CD4-positive, alpha-beta memory T cell (primary cell): ENCODE measurements around the gene ZNF784. TPM values are rescaled to one million over a fixed set of nuclear protein-coding genes. Genes with fewer than 3 reads are reported as not detected.
A peak's percentile ranks its signal among the peaks of the same experiment; 100 is the strongest.

Experiments used
- CTCF ChIA-PET: fragments of 350-600 bp; sonication (Branson Sonifier 250); formaldehyde crosslinking; loops from one replicate; lab custom pipeline; 2021; ENCODE audit warnings: inconsistent platforms; ENCODE audit not compliant: partially characterized antibody; lab: Charles Lee
- POLR2A ChIA-PET: fragments of 350-600 bp; sonication (Branson Sonifier 250); formaldehyde crosslinking; loops from one replicate; lab custom pipeline; 2021; ENCODE audit not compliant: partially characterized antibody; lab: Charles Lee
- DNase-seq, 5 donors: peaks; one replicate each; pipeline versions ENCODE4 v3.0.0 to v3.0.0-alpha.2; 2020 to 2022; ENCODE audit warnings: mixed read lengths in 1 of 5
- H3K27ac ChIP-seq: one replicate; pipeline ENCODE4 v1.7.0; 2013; ENCODE audit warnings: low read depth, low read length
- H3K27me3 ChIP-seq: 2 replicates; pipeline ENCODE4 v1.7.0; 2013; ENCODE audit warnings: mild to moderate bottlenecking, low read length, moderate library complexity; ENCODE audit not compliant: insufficient read depth
- H3K36me3 ChIP-seq: 2 replicates; pipeline ENCODE4 v1.7.0; 2013; ENCODE audit warnings: mild to moderate bottlenecking, low read length, moderate library complexity; ENCODE audit not compliant: insufficient read depth
- H3K4me1 ChIP-seq: 2 replicates; pipeline ENCODE4 v1.7.0; 2013; ENCODE audit warnings: mild to moderate bottlenecking, low read length, moderate library complexity; ENCODE audit not compliant: insufficient read depth
- H3K4me3 ChIP-seq, 2 donors: one replicate each; pipeline ENCODE4 v1.7.0; 2013; ENCODE audit warnings: low read length in 2 of 2, mild to moderate bottlenecking in 1 of 2
- H3K9me3 ChIP-seq, 2 donors: one replicate each; pipeline ENCODE4 v1.7.0; 2013; ENCODE audit warnings: low read length in 2 of 2, control low read depth in 1 of 2; ENCODE audit not compliant: control insufficient read depth in 1 of 2
- H3K27ac Mint-ChIP-seq, 7 donors: one replicate each; pipeline ENCODE4 v1.8.0; 2020 to 2021; ENCODE audit warnings: mixed read lengths in 7 of 7, mild to moderate bottlenecking in 6 of 7, inconsistent platforms in 3 of 7, moderate library complexity in 3 of 7
- H3K27me3 Mint-ChIP-seq, 2 donors: one replicate each; pipeline ENCODE4 v1.8.0; 2020 to 2021; ENCODE audit warnings: mixed read lengths in 2 of 2
- H3K36me3 Mint-ChIP-seq, 2 donors: one replicate each; pipeline ENCODE4 v1.8.0; 2020 to 2021; ENCODE audit warnings: mixed read lengths in 2 of 2, inconsistent platforms in 1 of 2, mild to moderate bottlenecking in 1 of 2
- H3K4me1 Mint-ChIP-seq, 4 donors: one replicate each; pipeline ENCODE4 v1.8.0; 2020 to 2021; ENCODE audit warnings: mixed read lengths in 4 of 4, mild to moderate bottlenecking in 1 of 4
- H3K4me3 Mint-ChIP-seq, 8 donors: one replicate each; pipeline ENCODE4 v1.8.0; 2020 to 2021; ENCODE audit warnings: mixed read lengths in 8 of 8, mild to moderate bottlenecking in 7 of 8, moderate library complexity in 6 of 8, inconsistent platforms in 3 of 8
- H3K9me3 Mint-ChIP-seq, 8 donors: one replicate each; pipeline ENCODE4 v1.8.0; 2020 to 2021; ENCODE audit warnings: mixed read lengths in 8 of 8, mild to moderate bottlenecking in 5 of 8, inconsistent platforms in 3 of 8, moderate library complexity in 1 of 8
- intact Hi-C: fragments of 100-400 bp; cut with micrococcal nuclease; formaldehyde crosslinking; loops from one replicate; pipeline ENCODE4 v1.15.1; 2023
- polyA plus RNA-seq, 2 donors: library from polyadenylated mRNA; unstranded; fragments of 300-500 nt; fragmentation: Illumina TruSeq; gene quantifications; one replicate each; pipeline ENCODE4 v1.2.3, GENCODE V29; 2021
- total RNA-seq, 2 experiments: library from RNA; stranded (reverse); gene quantifications; one replicate each; pipeline ENCODE4 v1.2.3, GENCODE V29; 2021

ZNF784 gene
- total and polyA plus RNA-seq, 4 experiments from 2014 or later = 1.7 to 7.4 (median 4.7) TPM

- H3K9me3 Mint-ChIP-seq = no peaks in the 10 kb centered on the region
- Histone ChIP-seq H3K27me3 (no peaks in the 10 kb centered on the region), H3K27ac (no peak overlapping the region), H3K4me3 (no peak overlapping the region), H3K4me1 (no peaks in the 10 kb centered on the region), H3K36me3 (peaks cover 11% of the 10 kb centered on the region), H3K9me3 (no peaks in the 10 kb centered on the region)
- intact Hi-C loops = no loop called here
- H3K36me3 Mint-ChIP-seq = peaks cover 13 to 36% of the 10 kb centered on the region in 2 donors
- CTCF ChIA-PET = no interaction called here
- H3K4me3 Mint-ChIP-seq = no peak overlapping the region
- H3K27ac Mint-ChIP-seq = no peak overlapping the region
- POLR2A ChIA-PET = interaction anchor here (0.7 kb wide), 1 partner anchor 9 kb away, joined by 3 read pairs; the partner anchor contains the start of gene ZNF784
- DNase-seq = peak in 1 of 5 donors; percentile 7
- peaks cover 7 to 22% (median 16%) of the 10 kb centered on the region in 4 donors for H3K4me1 Mint-ChIP-seq
- no peaks in the 10 kb centered on the region for H3K27me3 Mint-ChIP-seq
Observed at GRCh38 chr19:55614711-55615542, 9.4 kb downstream of the ZNF784 start.

GRCh38 chr19:55613930-55614710 is 10.2 kb downstream of the ZNF784 start:
- Mint-ChIP-seq H3K27me3 (no peaks in the 10 kb centered on the region), H3K27ac (no peak overlapping the region), H3K36me3 (peaks cover 16 to 44% of the 10 kb centered on the region in 2 donors), H3K4me1 (peaks cover 9 to 30% (median 17%) of the 10 kb centered on the region in 4 donors), H3K9me3 (no peaks in the 10 kb centered on the region), H3K4me3 (no peak overlapping the region)
- ChIA-PET CTCF (no interaction called here), POLR2A (no interaction called here)
- Histone ChIP-seq H3K27me3 (no peaks in the 10 kb centered on the region), H3K36me3 (peaks cover 11% of the 10 kb centered on the region), H3K4me3 (no peak overlapping the region), H3K4me1 (no peaks in the 10 kb centered on the region), H3K27ac (no peak overlapping the region), H3K9me3 (no peaks in the 10 kb centered on the region)
- peak in 1 of 5 donors; percentile 15 for DNase-seq
- intact Hi-C loops = no loop called here

GRCh38 chr19:55613396-55613795 is 11.0 kb downstream of the ZNF784 start:
- CTCF ChIA-PET = no interaction called here
- no peak overlapping the region for H3K4me3 Mint-ChIP-seq
- no peak overlapping the region for H3K27ac Mint-ChIP-seq

GRCh38 chr19:55611983-55612645 is 12.3 kb downstream of the ZNF784 start:
- H3K36me3 ChIP-seq = peaks cover 5% of the 10 kb centered on the region
- Mint-ChIP-seq H3K4me1 (peaks cover 19 to 47% (median 29%) of the 10 kb centered on the region in 4 donors), H3K27ac (peak overlapping the region in 4 of 7 donors; percentile 13 to 62 (median 24)), H3K4me3 (no peak overlapping the region), H3K36me3 (peaks cover 16 to 49% of the 10 kb centered on the region in 2 donors), H3K27me3 (no peaks in the 10 kb centered on the region), H3K9me3 (peaks cover 0 to 2% (median 0%) of the 10 kb centered on the region in 8 donors)
- no peaks in the 10 kb centered on the region for H3K27me3 ChIP-seq
- no peak for DNase-seq
- CTCF ChIA-PET = interaction anchor here (0.6 to 1.1 kb wide), 2 partner anchors 108 to 1134 kb away, joined by 3 read pairs; no protein-coding TSS in a partner anchor
- no peak overlapping the region for H3K4me3 ChIP-seq
- no peaks in the 10 kb centered on the region for H3K9me3 ChIP-seq
- POLR2A ChIA-PET = interaction anchor here (1.0 to 2.9 kb wide), 2 partner anchors 8 to 12 kb away, joined by 3 to 10 read pairs; partner anchors contain the start of gene ZNF784
- peaks cover 3% of the 10 kb centered on the region for H3K4me1 ChIP-seq
- intact Hi-C loops = no loop called here
- H3K27ac ChIP-seq = no peak overlapping the region

More at GRCh38 chr19:55613396-55613795, 11.0 kb downstream of the ZNF784 start:
- DNase-seq = peak in 1 of 5 donors; percentile 22
- intact Hi-C loops = no loop called here
- no peak overlapping the region for H3K4me3 ChIP-seq
- no peaks in the 10 kb centered on the region for H3K4me1 ChIP-seq
- no peaks in the 10 kb centered on the region for H3K27me3 ChIP-seq
- no peaks in the 10 kb centered on the region for H3K27me3 Mint-ChIP-seq
- H3K9me3 ChIP-seq = no peaks in the 10 kb centered on the region
- peaks cover 11% of the 10 kb centered on the region for H3K36me3 ChIP-seq
- H3K4me1 Mint-ChIP-seq = peaks cover 12 to 36% (median 21%) of the 10 kb centered on the region in 4 donors
- peaks cover 16 to 49% of the 10 kb centered on the region in 2 donors for H3K36me3 Mint-ChIP-seq
- H3K9me3 Mint-ChIP-seq = no peaks in the 10 kb centered on the region
- POLR2A ChIA-PET = interaction anchor here (2.9 kb wide), 1 partner anchor 11 kb away, joined by 10 read pairs; the partner anchor contains the start of gene ZNF784
- H3K27ac ChIP-seq = no peak overlapping the region

- H3K9me3 Mint-ChIP-seq = peaks cover 0 to 2% (median 0%) of the 10 kb centered on the region in 8 donors
- H3K36me3 ChIP-seq = peaks cover 5% of the 10 kb centered on the region
- H3K9me3 ChIP-seq = no peaks in the 10 kb centered on the region
- peaks cover 26 to 54% (median 35%) of the 10 kb centered on the region in 4 donors for H3K4me1 Mint-ChIP-seq
- CTCF ChIA-PET = interaction anchor here (1.0 to 1.6 kb wide), 2 partner anchors 106 to 144 kb away, joined by 3 to 4 read pairs; no protein-coding TSS in a partner anchor
- no peak overlapping the region for H3K27ac ChIP-seq
- H3K27me3 ChIP-seq = no peaks in the 10 kb centered on the region
- peaks cover 12 to 53% of the 10 kb centered on the region in 2 donors for H3K36me3 Mint-ChIP-seq
- intact Hi-C loops = no loop called here
- H3K4me1 ChIP-seq = peaks cover 9% of the 10 kb centered on the region
- H3K27me3 Mint-ChIP-seq = no peaks in the 10 kb centered on the region
- peak overlapping the region in 6 of 7 donors; percentile 34 to 83 (median 56) for H3K27ac Mint-ChIP-seq
- H3K4me3 Mint-ChIP-seq = peak overlapping the region in 1 of 8 donors; percentile 48
- H3K4me3 ChIP-seq = no peak overlapping the region
- peak in 1 of 5 donors; percentile 13 for DNase-seq
- POLR2A ChIA-PET = interaction anchor here (1.0 to 2.9 kb wide), 2 partner anchors 9 to 12 kb away, joined by 3 to 10 read pairs; partner anchors contain the start of gene ZNF784
Observed at GRCh38 chr19:55611300-55611982, 12.9 kb downstream of the ZNF784 start.

GRCh38 chr19:55609326-55609725 is 15.0 kb downstream of the ZNF784 start:
- no peaks in the 10 kb centered on the region for H3K27me3 Mint-ChIP-seq
- ChIA-PET CTCF (interaction anchor here (1.2 kb wide), 2 partner anchors 16 to 22 kb away, joined by 3 to 6 read pairs; partner anchors contain the start of gene ZNF784), POLR2A (interaction anchor here (0.7 kb wide), 1 partner anchor 15 kb away, joined by 3 read pairs; the partner anchor contains the start of gene ZNF784)
- peaks cover 12 to 63% of the 10 kb centered on the region in 2 donors for H3K36me3 Mint-ChIP-seq
- no peak overlapping the region for H3K4me3 Mint-ChIP-seq
- Histone ChIP-seq H3K27me3 (no peaks in the 10 kb centered on the region), H3K4me3 (no peak overlapping the region), H3K4me1 (peaks cover 24% of the 10 kb centered on the region), H3K36me3 (peaks cover 5% of the 10 kb centered on the region), H3K9me3 (no peaks in the 10 kb centered on the region), H3K27ac (no peak overlapping the region)
- DNase-seq = no peak
- H3K27ac Mint-ChIP-seq = peak overlapping the region in 2 of 7 donors; percentile 61 to 84
- H3K9me3 Mint-ChIP-seq = peaks cover 0 to 2% (median 0%) of the 10 kb centered on the region in 8 donors
- peaks cover 35 to 72% (median 49%) of the 10 kb centered on the region in 4 donors for H3K4me1 Mint-ChIP-seq
- intact Hi-C loops = loop anchor here (5.0 kb wide), 1 partner anchor 33 kb away; the partner anchor contains the start of genes ZNF580 and ZNF581
